Activated naive CD4-positive, alpha-beta T cell treated with anti-CD3 and anti-CD28 coated beads for 36 hours (primary cell): ENCODE data around the gene CACNA1C. TPM values are rescaled to one million over a fixed set of nuclear protein-coding genes. Genes with fewer than 3 reads are reported as not detected.

Experiments used
- CTCF ChIA-PET: fragments of 350-600 bp; sonication (Branson Sonifier 250); formaldehyde crosslinking; loops from one replicate; lab custom pipeline; 2021; ENCODE audit warnings: antibody characterized with exemption; lab: Charles Lee
- DNase-seq: peaks from one replicate; pipeline ENCODE4 v3.0.0-alpha.2; 2020
- H3K27ac Mint-ChIP-seq: one replicate; pipeline ENCODE4 v1.8.0; 2021; ENCODE audit warnings: mild to moderate bottlenecking, mixed read lengths
- H3K27me3 Mint-ChIP-seq: one replicate; pipeline ENCODE4 v1.8.0; 2021; ENCODE audit warnings: low read depth, mixed read lengths
- H3K36me3 Mint-ChIP-seq: one replicate; pipeline ENCODE4 v1.8.0; 2021; ENCODE audit warnings: low read depth, mixed read lengths
- H3K4me1 Mint-ChIP-seq: one replicate; pipeline ENCODE4 v1.8.0; 2021; ENCODE audit warnings: low read depth, mixed read lengths
- H3K4me3 Mint-ChIP-seq: one replicate; pipeline ENCODE4 v1.8.0; 2021; ENCODE audit warnings: mild to moderate bottlenecking, moderate library complexity, mixed read lengths
- H3K9me3 Mint-ChIP-seq: one replicate; pipeline ENCODE4 v1.8.0; 2021; ENCODE audit warnings: mixed read lengths
- intact Hi-C: fragments of 100-400 bp; cut with micrococcal nuclease; formaldehyde crosslinking; loops from one replicate; pipeline ENCODE4 v1.15.1; 2023
- total RNA-seq, 2 experiments: library from RNA; stranded (reverse); gene quantifications; one replicate each; pipeline ENCODE4 v1.2.3, GENCODE V29; 2021

CACNA1C gene
- total RNA-seq, 2 experiments from 2014 or later = 0.02 to 0.12 TPM

- Mint-ChIP-seq H3K27ac (no peak overlapping the region), H3K36me3 (no peaks in the 10 kb centered on the region), H3K4me1 (peaks cover 11% of the 10 kb centered on the region), H3K4me3 (no peak overlapping the region), H3K27me3 (peaks cover 5% of the 10 kb centered on the region), H3K9me3 (no peaks in the 10 kb centered on the region)
- no peak for DNase-seq
- CTCF ChIA-PET = interaction anchor here (1.2 kb wide), 1 partner anchor 318 kb away, joined by 3 read pairs; no protein-coding TSS in a partner anchor
- intact Hi-C loops = no loop called here
These were observed 8.6 kb downstream of the CACNA1C start for GRCh38 chr12:2061402-2061801.

DNA sequence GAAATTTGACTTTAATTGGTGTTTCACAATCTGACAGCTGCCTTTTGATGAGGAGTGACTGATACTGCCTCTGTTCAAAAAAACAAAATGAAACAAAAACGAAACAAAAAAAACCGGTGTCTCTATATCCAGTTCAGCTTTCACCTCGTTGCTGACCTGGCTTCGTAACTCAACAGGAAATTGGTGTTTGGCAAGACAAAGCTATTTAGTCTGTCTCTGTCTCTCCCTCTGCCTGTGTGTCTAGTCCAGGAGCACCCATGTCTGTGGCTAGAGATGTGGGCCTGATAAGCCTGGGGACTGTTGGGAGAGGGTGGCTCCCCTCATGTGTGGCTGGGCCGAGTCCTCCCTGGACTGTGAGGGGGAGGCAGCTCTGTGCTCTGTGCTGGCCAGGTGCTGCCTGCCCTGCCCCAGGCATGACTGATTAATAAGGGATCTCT, 11.3 kb downstream of the CACNA1C start:
- CTCF ChIA-PET = interaction anchor here (0.6 to 1.4 kb wide), 4 partner anchors 124 to 331 kb away, joined by 3 to 6 read pairs (median 4); no protein-coding TSS in a partner anchor
- H3K36me3 Mint-ChIP-seq = no peaks in the 10 kb centered on the region
- H3K27ac Mint-ChIP-seq = no peak overlapping the region
- no peaks in the 10 kb centered on the region for H3K27me3 Mint-ChIP-seq
- H3K4me1 Mint-ChIP-seq = peaks cover 11% of the 10 kb centered on the region
- intact Hi-C loops = no loop called here
- H3K4me3 Mint-ChIP-seq = peak overlapping the region; percentile 32
- DNase-seq = peak; percentile 43
- peaks cover 1% of the 10 kb centered on the region for H3K9me3 Mint-ChIP-seq

DNA sequence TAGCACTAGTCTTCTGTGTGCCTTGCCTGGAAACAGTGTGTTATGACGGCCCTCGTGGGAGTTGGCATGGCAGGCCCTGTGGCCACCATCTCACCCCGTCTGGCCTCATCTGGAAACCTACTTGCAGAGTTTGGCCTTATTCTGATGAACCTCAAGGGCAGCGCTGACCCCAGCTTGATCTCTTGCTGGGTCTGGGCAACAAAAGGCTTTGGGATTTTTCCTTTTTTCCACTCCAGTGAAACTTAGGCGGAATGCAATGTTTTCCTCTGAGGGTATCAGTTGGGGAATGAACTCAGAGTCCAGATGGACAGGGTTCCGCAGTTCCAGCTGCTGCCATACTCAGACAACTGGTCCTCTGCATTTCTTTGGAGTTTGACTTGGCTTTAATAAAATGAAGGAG, 15.9 kb downstream of the CACNA1C start:
- no peaks in the 10 kb centered on the region for H3K27me3 Mint-ChIP-seq
- no peak overlapping the region for H3K27ac Mint-ChIP-seq
- peaks cover 10% of the 10 kb centered on the region for H3K4me1 Mint-ChIP-seq
- CTCF ChIA-PET = no interaction called here
- no peak for DNase-seq
- H3K9me3 Mint-ChIP-seq = peaks cover 20% of the 10 kb centered on the region
- H3K4me3 Mint-ChIP-seq = no peak overlapping the region
- intact Hi-C loops = no loop called here
- peaks cover 2% of the 10 kb centered on the region for H3K36me3 Mint-ChIP-seq

GRCh38 chr12:2070440-2071045, 17.8 kb downstream of the CACNA1C start:
- Mint-ChIP-seq H3K4me3 (no peak overlapping the region), H3K27me3 (no peaks in the 10 kb centered on the region), H3K27ac (no peak overlapping the region), H3K4me1 (no peaks in the 10 kb centered on the region), H3K9me3 (peaks cover 20% of the 10 kb centered on the region), H3K36me3 (peaks cover 2% of the 10 kb centered on the region)
- intact Hi-C loops = no loop called here
- no peak for DNase-seq
- CTCF ChIA-PET = no interaction called here

GRCh38 chr12:2074792-2075191, 22.0 kb downstream of the CACNA1C start:
- peaks cover 2% of the 10 kb centered on the region for H3K36me3 Mint-ChIP-seq
- H3K27ac Mint-ChIP-seq = no peak overlapping the region
- peaks cover 12% of the 10 kb centered on the region for H3K9me3 Mint-ChIP-seq
- CTCF ChIA-PET = no interaction called here
- H3K4me1 Mint-ChIP-seq = no peaks in the 10 kb centered on the region
- H3K27me3 Mint-ChIP-seq = peaks cover 5% of the 10 kb centered on the region
- H3K4me3 Mint-ChIP-seq = no peak overlapping the region
- intact Hi-C loops = no loop called here
- DNase-seq = no peak

DNA sequence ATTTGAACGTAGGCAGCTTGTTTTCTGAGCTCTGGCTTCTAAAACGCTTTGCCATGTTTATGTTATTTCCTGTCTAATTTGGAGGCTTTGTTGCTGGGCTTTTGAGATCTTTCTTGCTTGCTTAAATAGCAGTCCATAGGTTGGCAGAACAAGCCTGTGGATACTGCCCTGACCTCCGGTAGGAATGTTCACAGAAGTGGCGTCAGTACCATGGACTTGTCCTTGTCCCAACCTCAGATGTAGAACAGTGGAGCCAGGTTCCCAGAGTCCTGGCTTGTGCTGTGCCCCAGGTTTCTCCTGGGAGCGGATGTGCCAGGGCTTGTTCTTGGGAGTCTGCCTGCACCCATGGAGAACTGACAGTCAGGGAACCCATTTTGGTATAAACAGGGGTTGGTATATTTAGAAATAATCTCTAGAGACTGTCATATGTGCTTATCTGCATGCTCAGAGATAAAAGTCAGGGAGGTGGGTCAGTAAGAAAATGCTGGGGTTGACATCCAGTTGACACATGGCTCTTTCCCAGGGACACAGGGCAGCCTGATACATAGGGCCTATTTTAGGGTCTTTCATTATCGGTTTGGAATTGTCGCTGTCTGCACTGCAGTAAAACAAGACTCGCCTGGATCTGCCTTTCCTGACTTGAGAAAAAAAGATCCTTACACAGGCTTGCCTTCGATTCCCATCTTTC, 22.9 kb downstream of the CACNA1C start:
- no peak overlapping the region for H3K4me3 Mint-ChIP-seq
- peaks cover 5% of the 10 kb centered on the region for H3K27me3 Mint-ChIP-seq
- H3K4me1 Mint-ChIP-seq = no peaks in the 10 kb centered on the region
- CTCF ChIA-PET = no interaction called here
- H3K36me3 Mint-ChIP-seq = peaks cover 2% of the 10 kb centered on the region
- no peak for DNase-seq
- peaks cover 8% of the 10 kb centered on the region for H3K9me3 Mint-ChIP-seq
- intact Hi-C loops = no loop called here
- no peak overlapping the region for H3K27ac Mint-ChIP-seq

- DNase-seq = no peak
- H3K27me3 Mint-ChIP-seq = peaks cover 5% of the 10 kb centered on the region
- intact Hi-C loops = no loop called here
- H3K27ac Mint-ChIP-seq = no peak overlapping the region
- CTCF ChIA-PET = no interaction called here
- H3K4me3 Mint-ChIP-seq = no peak overlapping the region
- peaks cover 10% of the 10 kb centered on the region for H3K9me3 Mint-ChIP-seq
- H3K4me1 Mint-ChIP-seq = no peaks in the 10 kb centered on the region
- peaks cover under 1% of the 10 kb centered on the region for H3K36me3 Mint-ChIP-seq
These were observed 23.4 kb downstream of the CACNA1C start for GRCh38 chr12:2076196-2076570.

GRCh38 chr12:2076728-2077127, 23.9 kb downstream of the CACNA1C start:
- CTCF ChIA-PET = no interaction called here
- H3K27me3 Mint-ChIP-seq = peaks cover 5% of the 10 kb centered on the region

DNA sequence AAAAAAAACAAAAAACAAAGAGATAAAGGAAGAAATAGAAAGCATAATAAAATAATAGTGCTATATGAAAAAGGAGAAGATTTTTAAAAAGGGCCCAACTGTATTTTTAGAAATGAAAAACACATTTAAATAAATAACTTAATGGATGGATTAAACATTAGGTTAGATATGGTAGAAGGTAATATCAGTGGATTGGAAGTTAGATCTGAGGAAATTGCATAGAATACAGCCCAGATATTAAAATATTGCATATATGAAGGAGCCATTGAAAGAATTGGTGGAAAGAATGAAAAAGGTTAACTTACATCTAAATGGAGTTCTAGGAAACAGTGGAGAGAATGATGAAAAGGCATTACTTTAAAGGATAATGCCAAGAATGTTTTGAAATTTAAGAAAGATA, 27.8 kb downstream of the CACNA1C start:
- H3K9me3 Mint-ChIP-seq = peaks cover 4% of the 10 kb centered on the region
- CTCF ChIA-PET = no interaction called here
- H3K4me3 Mint-ChIP-seq = no peak overlapping the region
- DNase-seq = no peak
- H3K36me3 Mint-ChIP-seq = no peaks in the 10 kb centered on the region
- intact Hi-C loops = no loop called here
- H3K27me3 Mint-ChIP-seq = peaks cover 5% of the 10 kb centered on the region
- H3K27ac Mint-ChIP-seq = no peak overlapping the region
- H3K4me1 Mint-ChIP-seq = no peaks in the 10 kb centered on the region

More at GRCh38 chr12:2076728-2077127, 23.9 kb downstream of the CACNA1C start:
- Mint-ChIP-seq H3K36me3 (no peaks in the 10 kb centered on the region), H3K4me3 (no peak overlapping the region), H3K9me3 (peaks cover 4% of the 10 kb centered on the region), H3K4me1 (no peaks in the 10 kb centered on the region), H3K27ac (no peak overlapping the region)
- no peak for DNase-seq
- intact Hi-C loops = no loop called here

GRCh38 chr12:2082321-2082720, 29.5 kb downstream of the CACNA1C start:
- H3K27ac Mint-ChIP-seq = no peak overlapping the region
- DNase-seq = no peak
- peaks cover 4% of the 10 kb centered on the region for H3K9me3 Mint-ChIP-seq
- H3K4me1 Mint-ChIP-seq = no peaks in the 10 kb centered on the region
- no peaks in the 10 kb centered on the region for H3K27me3 Mint-ChIP-seq
- no peaks in the 10 kb centered on the region for H3K36me3 Mint-ChIP-seq
- CTCF ChIA-PET = no interaction called here
- no peak overlapping the region for H3K4me3 Mint-ChIP-seq
- intact Hi-C loops = no loop called here

DNA sequence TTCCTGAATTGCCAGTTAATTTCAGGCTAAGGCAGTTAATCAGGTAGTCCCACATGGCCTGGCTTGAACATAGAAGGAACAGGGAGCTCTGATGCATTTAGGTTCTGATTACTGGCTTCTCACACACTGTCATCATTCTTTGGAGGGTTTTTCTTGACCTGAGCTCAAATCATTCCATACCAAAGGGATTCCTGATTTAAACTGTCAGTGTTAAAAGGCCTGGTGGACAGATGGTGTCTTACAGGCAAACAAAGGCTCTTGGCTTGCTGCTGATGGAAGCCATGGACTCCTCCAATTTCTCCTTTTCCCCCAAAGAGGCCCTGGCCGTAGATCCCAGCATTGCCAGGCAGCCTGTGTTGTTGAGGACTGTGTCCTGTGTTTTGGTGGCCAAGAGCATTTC, 30.2 kb downstream of the CACNA1C start:
- no peak for DNase-seq
- Mint-ChIP-seq H3K4me3 (no peak overlapping the region), H3K9me3 (peaks cover 4% of the 10 kb centered on the region), H3K4me1 (no peaks in the 10 kb centered on the region), H3K27me3 (no peaks in the 10 kb centered on the region), H3K27ac (no peak overlapping the region), H3K36me3 (no peaks in the 10 kb centered on the region)
- intact Hi-C loops = no loop called here
- CTCF ChIA-PET = no interaction called here

DNA sequence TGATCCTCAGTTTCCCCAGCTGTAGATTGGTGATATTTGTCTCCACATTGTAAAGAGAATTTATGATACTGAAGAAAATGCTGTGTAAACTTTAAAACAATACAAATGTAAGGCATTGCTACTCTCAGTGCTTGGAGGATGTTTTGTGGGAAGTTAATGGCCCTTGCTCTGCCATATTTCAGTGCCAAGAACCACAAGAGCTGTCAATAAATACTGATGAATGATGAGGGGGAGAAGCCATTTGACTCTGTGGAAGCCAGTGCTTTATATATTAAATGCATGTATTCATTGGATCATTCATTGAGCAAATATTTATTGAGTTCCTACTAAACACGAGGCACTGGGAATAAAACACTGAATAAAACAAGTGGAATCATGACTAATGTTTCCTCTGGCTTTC, 30.8 kb downstream of the CACNA1C start:
- Mint-ChIP-seq H3K36me3 (no peaks in the 10 kb centered on the region), H3K4me1 (no peaks in the 10 kb centered on the region), H3K9me3 (peaks cover 4% of the 10 kb centered on the region), H3K27me3 (no peaks in the 10 kb centered on the region), H3K27ac (no peak overlapping the region), H3K4me3 (no peak overlapping the region)
- DNase-seq = no peak
- CTCF ChIA-PET = no interaction called here
- intact Hi-C loops = no loop called here
